OCI-LY3 (cell line): Measurements from ENCODE around the gene TMEM14B.

Source experiments
- H2AFZ ChIP-seq: fragments of 200-600, 300-600 bp; shearing (Covaris generic); 2 replicates; pipeline ENCODE4 v1.6.0; 2014; ENCODE audit warnings: antibody characterized with exemption, low read depth, low read length
- H3K27ac ChIP-seq: fragments of 200-600, 300-600 bp; sonication (generic); 2 replicates; pipeline ENCODE4 v1.5.1; 2014; ENCODE audit warnings: mild to moderate bottlenecking, low read length, moderate library complexity, mixed read lengths
- H3K27me3 ChIP-seq: fragments of 200-600, 300-600 bp; sonication (generic); 2 replicates; pipeline ENCODE4 v1.6.1; 2014; ENCODE audit warnings: low read depth, low read length, mixed read lengths
- H3K36me3 ChIP-seq: fragments of 200-600, 300-600 bp; sonication (generic); replicated peaks from 2 replicates; pipeline ENCODE3; 2014; ENCODE audit warnings: low read depth, low read length, mixed read lengths
- H3K4me1 ChIP-seq: fragments of 300-600, 200-600 bp; sonication (generic); 2 replicates; pipeline ENCODE4 v1.6.1; 2014; ENCODE audit warnings: low read length, mixed read lengths
- H3K4me2 ChIP-seq: fragments of 200-600, 300-600 bp; sonication (generic); 2 replicates; pipeline ENCODE4 v1.6.1; 2014; ENCODE audit warnings: low read length, mixed read lengths
- H3K4me3 ChIP-seq: fragments of 300-600, 200-600 bp; sonication (generic); 2 replicates; pipeline ENCODE4 v1.5.1; 2014; ENCODE audit warnings: antibody characterized with exemption, mild to moderate bottlenecking, low read length, moderate library complexity
- H3K79me2 ChIP-seq: fragments of 300-600, 200-600 bp; shearing (Covaris generic); 2 replicates; pipeline ENCODE4 v1.6.1; 2014; ENCODE audit warnings: mild to moderate bottlenecking, low read length, mixed read lengths
- H3K9ac ChIP-seq: fragments of 300-600, 200-600 bp; shearing (Covaris generic); 2 replicates; pipeline ENCODE4 v1.6.0; 2014; ENCODE audit warnings: mild to moderate bottlenecking, low read length, moderate library complexity
- H3K9me3 ChIP-seq: fragments of 200-600, 300-600 bp; shearing (Covaris generic); 2 replicates; pipeline ENCODE4 v1.6.1; 2014; ENCODE audit warnings: low read length, mixed read lengths; ENCODE audit not compliant: insufficient read depth
- H4K20me1 ChIP-seq: fragments of 200-600, 300-600 bp; sonication (generic); 2 replicates; pipeline ENCODE4 v1.6.1; 2016; ENCODE audit warnings: low read length, mixed read lengths; ENCODE audit not compliant: insufficient read depth
- CTCF ChIP-seq: fragments of 200-600, 300-600 bp; sonication (generic); IDR thresholded peaks from 2 replicates; pipeline ENCODE4 v1.5.1; 2014; ENCODE audit warnings: antibody characterized with exemption, low read length, low read depth
- EZH2phosphoT487 ChIP-seq: fragments of 200-600 bp; shearing (Covaris generic); IDR thresholded peaks from 2 replicates; pipeline ENCODE4 v1.6.1; 2018; ENCODE audit warnings: antibody characterized with exemption, mixed run types, low read depth

Gene TMEM14B

GRCh38 chr6:10800810-10801209 lies 53.2 kb downstream of the TMEM14B start:
- H3K4me1 ChIP-seq: no peaks in the 10 kb centered on the region
- no peaks in the 10 kb centered on the region for H3K79me2 ChIP-seq
- no peak for TF ChIP-seq CTCF
- no peak for TF ChIP-seq EZH2phosphoT487
- H3K9ac ChIP-seq: no peak overlapping the region
- H3K4me3 ChIP-seq: no peak overlapping the region
- no peaks in the 10 kb centered on the region for H3K9me3 ChIP-seq
- H3K4me2 ChIP-seq: no peak overlapping the region
- H3K36me3 ChIP-seq: no peaks in the 10 kb centered on the region
- H4K20me1 ChIP-seq: no peaks in the 10 kb centered on the region
- H3K27me3 ChIP-seq: no peaks in the 10 kb centered on the region
- H2AFZ ChIP-seq: no peak overlapping the region
- no peak overlapping the region for H3K27ac ChIP-seq

DNA sequence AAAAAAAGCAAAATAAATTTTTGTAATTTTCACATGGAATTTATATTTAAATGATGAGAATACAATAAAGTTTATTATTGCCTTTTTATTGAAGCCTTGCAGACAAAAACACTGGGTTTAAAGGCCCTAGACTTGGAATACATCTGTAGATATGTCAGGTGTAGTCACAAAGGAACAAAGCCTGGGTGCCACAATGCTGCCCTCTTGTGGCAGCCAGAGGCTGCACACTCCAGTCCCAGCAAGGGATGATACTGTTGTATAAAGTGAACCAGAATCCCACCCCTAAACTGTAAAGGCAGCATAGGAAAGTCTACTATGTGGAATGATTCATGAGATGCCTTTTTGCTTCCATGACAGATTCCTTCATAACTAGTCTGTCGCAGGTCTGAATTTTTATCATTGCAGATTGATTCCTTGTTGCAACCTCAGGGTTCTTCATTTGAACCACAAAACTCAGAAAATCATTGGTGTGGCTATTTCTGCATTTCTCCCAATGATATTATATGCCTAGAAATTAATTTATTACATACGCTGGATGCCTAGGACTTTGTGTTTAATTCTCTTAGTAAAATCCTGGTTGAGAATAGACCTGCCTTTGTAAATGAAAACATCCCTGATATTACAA lies 53.7 kb downstream of the TMEM14B start:
- Histone ChIP-seq H2AFZ (no peak overlapping the region), H3K4me3 (no peak overlapping the region), H3K4me2 (no peak overlapping the region), H3K9ac (no peak overlapping the region), H3K79me2 (no peaks in the 10 kb centered on the region), H3K9me3 (no peaks in the 10 kb centered on the region), H3K4me1 (no peaks in the 10 kb centered on the region), H3K27ac (no peak overlapping the region), H4K20me1 (no peaks in the 10 kb centered on the region), H3K27me3 (no peaks in the 10 kb centered on the region), H3K36me3 (no peaks in the 10 kb centered on the region)
- TF ChIP-seq EZH2phosphoT487 (no peak), CTCF (peak; percentile 83)
